OCI-LY1 (cell line): ENCODE measurements around the gene ARPP19.

Source experiments
- CTCF ChIP-seq: fragments of 200-600 bp; sonication (generic), shearing (Covaris generic); IDR thresholded peaks from 2 replicates; pipeline ENCODE4 v1.5.1; 2017; ENCODE audit warnings: mild to moderate bottlenecking, antibody characterized with exemption, low read length, moderate library complexity, mixed read lengths
- EZH2 ChIP-seq: fragments of 200-600 bp; sonication (generic), shearing (Covaris generic); IDR thresholded peaks from 2 replicates; pipeline ENCODE4 v1.8.0; 2017; ENCODE audit warnings: borderline replicate concordance, mixed run types, mild to moderate bottlenecking, antibody characterized with exemption, low read length, moderate library complexity, mixed read lengths

DNA sequence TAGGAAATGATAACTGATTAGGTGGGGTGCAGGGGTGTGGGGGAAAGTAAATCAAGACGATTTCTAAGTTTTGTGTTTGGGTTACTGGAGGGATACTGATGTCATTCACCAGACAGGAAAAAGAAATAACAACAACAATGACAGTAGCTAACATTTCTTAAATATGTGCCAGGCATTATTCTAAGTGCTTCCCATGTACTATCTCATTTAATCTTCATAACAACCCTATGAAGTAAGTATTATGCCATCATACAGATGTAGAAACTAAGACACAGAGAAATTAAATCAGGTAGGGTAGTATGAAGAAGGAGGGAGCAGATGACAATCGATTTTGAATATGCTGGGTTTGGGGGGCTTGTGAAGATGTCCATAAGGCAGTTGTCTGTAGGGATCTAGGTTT lies 53.5 kb downstream of the ARPP19 start:
- TF ChIP-seq CTCF (no peak), EZH2 (no peak)
